ENCODE data around the gene DICER1. TPM values are rescaled to one million over a fixed set of nuclear protein-coding genes. Genes with fewer than 3 reads are reported as not detected.
"Not testable (repeated sequence)": the region's sequence is repeated elsewhere in the genome, so short reads cannot be mapped to it uniquely, and the experiment has no call there.

The DICER1 gene
- total RNA-seq, 1 donor from 2014 or later, result 57.0 TPM

GRCh38 chr14:95151561-95151960 is 5.8 kb downstream of the DICER1 start:
- intact Hi-C loops (cut with micrococcal nuclease), result no loop called here

DNA sequence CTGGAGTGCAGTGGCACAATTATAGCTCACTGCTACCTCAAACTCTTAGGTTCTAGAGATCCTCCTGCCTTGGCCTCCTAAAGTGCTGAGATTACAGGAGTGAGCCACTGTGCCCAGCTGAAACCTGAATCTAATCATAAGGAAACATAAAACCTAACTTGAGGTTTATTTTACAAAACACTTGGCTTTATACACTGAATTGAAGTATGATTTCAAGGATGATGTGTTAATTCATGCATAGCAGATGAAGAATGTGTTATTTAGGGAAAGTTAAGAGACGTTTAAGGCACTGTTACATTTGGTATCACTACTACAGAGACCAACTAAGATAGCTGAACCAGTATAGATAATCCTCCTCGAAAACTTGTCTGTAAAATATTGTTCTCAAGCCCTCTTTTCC is 6.4 kb downstream of the DICER1 start:
- intact Hi-C loops (cut with micrococcal nuclease), result no loop called here

GRCh38 chr14:95149441-95149840 is 7.9 kb downstream of the DICER1 start:
- intact Hi-C loops (cut with micrococcal nuclease), result no loop called here

GRCh38 chr14:95147597-95147996 is 9.7 kb downstream of the DICER1 start:
- intact Hi-C loops (cut with micrococcal nuclease), result no loop called here

DNA sequence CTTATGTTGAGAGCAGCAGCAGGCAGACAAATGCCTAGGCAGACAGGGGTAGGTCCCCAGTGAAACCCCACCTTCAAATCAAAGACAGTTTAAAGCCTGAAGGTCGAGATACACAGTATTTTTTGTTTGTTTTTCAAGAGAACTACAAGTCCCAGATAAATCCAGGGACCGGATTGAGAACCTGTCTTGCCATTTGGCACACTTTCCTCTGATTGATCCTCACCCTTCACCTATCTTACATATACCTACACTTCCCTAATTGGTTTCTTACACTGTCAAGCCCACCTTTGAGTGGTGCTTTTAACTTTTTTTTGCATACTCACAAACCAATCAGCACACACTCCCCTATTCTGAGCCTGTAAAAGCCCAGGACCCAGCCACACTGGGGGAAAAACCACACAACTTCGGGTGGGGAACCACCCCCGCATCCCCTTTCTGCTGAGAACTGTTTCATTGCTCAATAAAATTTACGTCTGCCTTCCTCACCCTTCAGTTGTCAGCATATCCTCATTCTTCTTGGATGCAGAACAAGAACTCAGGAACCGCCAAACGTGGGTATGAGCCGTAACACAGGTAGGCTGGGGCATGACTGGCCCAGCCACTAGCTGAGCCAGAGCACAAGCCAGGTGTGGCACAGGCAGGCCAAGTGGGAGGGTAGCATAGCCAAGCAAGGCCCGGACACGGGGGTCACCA is 11.1 kb downstream of the DICER1 start:
- intact Hi-C loops (cut with micrococcal nuclease), result no loop called here

- intact Hi-C loops (cut with micrococcal nuclease), result no loop called here
Measured at GRCh38 chr14:95144849-95145248, 12.5 kb downstream of the DICER1 start.

GRCh38 chr14:95143808-95144620 is 13.3 kb downstream of the DICER1 start:
- intact Hi-C loops (cut with micrococcal nuclease), result no loop called here

DNA sequence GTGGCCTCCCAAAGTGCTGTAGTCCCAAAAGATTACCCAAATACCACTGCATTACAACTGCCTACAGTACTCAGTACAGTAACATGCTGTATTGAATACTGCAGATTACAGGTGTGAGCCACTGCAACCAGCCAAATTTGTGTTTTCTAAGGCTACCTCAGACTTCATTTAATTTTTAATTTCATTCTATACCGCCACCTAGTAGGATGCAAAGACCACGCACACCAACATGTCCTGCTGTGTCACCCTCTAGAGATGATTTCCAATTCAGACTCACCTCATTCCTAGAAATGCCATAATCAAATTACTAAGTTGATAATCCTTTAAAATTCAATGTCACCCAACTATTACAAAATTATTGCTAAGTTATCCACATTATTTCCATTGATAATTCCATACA is 15.1 kb downstream of the DICER1 start:
- intact Hi-C loops (cut with micrococcal nuclease), result no loop called here

DNA sequence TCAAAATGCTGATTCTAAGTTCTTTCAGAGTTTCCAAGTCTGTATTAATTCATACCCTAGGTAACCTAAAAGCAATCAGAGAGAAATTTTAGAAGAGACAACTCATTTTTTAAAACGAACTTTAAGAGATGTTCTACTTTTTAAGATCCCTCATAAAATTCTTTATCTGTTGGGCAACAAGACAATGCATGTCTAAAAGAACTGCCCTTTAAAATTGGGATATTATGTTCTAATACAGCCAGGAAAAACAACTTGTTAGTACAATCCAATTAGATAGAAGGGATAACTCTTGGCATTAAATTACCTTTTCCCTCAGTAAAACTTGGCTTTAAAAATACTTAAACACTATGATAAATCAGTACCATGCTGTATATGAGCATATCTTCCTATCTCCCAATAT is 15.6 kb downstream of the DICER1 start:
- intact Hi-C loops (cut with micrococcal nuclease), result no loop called here

DNA sequence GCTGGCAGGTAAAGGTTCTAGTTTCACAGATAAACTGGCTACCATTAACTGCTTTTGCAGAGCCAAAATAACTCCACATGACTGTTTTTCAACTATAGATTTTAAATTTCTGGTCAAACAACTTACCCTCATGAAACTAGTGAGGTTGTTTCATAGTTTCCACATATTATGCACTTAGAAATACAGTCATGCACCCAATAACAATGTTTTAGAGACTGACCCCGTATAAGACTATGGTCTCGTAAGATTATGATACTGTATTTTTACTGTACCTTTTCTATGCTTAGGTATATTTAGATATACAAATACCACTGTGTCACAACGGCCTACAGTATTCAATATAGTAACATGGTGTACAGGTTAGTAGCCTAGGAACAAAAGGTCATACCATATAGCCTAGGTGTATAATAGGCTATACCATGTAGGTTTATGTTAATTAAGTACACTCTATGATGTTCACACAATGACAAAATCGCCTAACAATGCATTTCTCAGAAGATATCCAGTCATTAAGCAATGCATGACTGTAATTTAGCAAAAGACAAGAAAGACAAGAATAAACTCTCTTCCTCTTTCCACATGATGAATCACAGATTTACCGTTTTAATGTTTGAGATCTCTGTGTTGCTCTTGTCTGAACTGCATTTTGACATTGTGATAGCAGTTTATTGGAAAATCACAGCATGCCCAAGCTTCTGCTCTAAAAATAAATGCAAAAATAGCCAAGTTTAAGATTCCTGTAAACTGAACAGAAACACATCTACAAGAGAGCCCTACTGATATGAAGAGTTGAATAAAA is 17.1 kb downstream of the DICER1 start:
- intact Hi-C loops (cut with micrococcal nuclease), result no loop called here

DNA sequence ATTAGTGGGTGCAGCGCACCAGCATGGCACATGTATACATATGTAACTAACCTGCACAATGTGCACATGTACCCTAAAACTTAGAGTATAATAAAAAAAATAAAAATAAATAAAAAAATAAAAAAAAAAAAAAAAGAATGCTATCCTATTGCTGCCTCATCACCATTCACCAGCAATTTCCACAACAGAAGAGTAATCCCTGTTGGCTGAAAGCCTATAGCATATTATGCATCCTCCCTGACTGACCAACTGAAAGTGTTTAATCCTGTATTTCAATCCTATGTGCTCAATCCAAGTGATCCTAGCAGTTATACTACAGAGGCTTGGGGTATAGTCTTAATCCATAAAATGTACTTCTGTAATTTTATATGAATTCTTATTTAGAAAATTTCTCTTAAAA is 18.5 kb downstream of the DICER1 start:
- intact Hi-C loops (cut with micrococcal nuclease), result no loop called here

- intact Hi-C loops (cut with micrococcal nuclease), result not testable (repeated sequence)
Measured at GRCh38 chr14:95138455-95138854, 18.9 kb downstream of the DICER1 start.

DNA sequence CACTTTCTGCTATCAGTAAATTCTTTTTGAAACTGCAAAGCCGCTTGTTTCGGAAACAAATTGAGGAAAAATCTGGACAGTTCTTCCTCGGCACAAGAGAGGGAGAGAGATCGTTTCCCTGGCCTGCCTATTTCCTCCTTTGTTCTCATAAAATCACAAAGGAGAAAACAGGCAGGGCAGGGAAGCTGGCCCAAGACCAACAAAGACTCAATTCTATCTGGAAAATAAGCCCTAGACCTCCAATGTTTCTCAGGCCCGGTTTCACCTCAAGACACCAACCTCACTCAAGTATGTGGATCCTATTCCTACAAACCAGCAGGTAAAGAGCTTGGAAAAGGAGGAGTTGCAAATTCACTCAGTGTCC is 19.5 kb downstream of the DICER1 start:
- intact Hi-C loops (cut with micrococcal nuclease), result no loop called here

DNA sequence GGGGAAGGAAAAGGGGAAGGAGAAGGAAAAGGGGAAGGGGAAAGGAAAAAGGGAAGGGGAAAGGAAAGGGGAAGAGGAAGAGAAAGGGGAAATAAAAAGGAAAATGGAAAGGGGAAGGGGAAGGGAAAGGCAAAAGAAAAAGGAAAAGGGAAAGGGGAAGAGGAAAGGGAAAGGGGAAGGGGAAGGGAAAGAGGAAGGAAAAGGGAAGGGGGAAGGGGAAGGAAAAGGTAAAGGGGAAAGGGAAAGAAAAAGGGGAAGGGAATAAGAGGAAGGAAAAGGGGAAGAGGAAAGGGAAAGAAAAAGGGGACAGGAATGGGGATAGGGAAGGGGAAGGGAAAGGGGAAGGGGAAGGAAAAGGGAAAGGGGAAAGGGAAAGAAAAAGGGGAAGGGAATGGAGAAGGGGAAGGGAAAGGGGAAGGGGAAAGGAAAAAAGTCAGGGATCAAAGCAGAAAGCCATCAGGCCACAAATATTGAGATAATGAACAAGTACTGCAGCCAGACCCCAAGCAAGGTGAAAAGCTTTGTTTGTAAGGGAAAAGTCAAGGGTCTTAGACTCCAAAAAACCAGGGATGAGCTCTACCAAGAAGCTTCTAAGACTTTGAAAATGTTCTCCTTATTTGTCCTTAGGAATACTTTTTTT is 20.0 kb downstream of the DICER1 start:
- intact Hi-C loops (cut with micrococcal nuclease), result no loop called here

GRCh38 chr14:95136631-95137030 is 20.7 kb downstream of the DICER1 start:
- intact Hi-C loops (cut with micrococcal nuclease), result no loop called here

DNA sequence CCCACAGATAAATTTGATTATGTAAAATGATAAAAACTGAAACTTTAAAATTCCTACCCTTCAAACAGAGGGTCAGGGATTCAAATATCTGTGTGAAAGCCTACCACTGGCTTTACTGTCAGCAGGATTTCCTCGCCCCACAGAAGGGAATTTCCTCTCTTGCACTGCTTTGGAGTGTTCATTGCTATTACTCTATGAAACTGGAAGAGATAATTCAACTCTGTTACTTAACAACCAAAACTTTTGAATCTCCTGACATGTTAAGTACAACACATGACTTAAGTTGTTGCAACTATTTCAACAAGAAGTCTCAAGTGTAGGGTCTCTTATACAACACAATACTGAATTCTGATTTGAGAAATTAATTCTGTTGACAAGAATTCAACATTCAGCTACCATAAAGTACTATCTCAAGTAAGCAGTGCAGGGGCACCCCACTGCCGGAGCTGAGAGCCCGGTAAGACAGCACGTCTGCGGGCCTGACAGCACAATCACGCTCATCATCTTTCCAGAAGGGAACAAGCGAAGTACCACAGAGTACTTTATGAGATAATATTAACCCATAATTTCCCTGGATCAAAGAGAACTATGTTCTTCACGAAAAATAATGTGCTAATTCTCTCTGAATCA is 22.9 kb downstream of the DICER1 start:
- intact Hi-C loops (cut with micrococcal nuclease), result no loop called here

DNA sequence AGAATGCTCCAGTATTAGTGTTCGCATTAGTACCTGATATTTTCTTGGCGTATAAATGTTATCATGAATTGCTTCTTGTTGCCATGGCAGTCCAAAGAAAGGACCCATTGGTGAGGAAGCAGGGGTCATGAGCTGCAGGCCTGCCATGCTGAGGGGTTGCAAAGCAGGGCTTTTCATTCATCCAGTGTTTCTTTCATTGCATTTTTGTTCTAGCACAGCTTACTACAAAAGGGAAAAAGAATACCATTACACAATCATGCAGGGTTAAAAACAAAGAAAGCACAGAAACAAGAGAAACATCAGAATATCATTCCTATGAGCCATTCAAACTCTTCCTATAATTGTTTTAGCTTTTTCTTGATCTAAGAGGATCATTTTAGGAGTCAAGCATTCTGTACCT is 24.0 kb downstream of the DICER1 start:
- intact Hi-C loops (cut with micrococcal nuclease), result no loop called here

DNA sequence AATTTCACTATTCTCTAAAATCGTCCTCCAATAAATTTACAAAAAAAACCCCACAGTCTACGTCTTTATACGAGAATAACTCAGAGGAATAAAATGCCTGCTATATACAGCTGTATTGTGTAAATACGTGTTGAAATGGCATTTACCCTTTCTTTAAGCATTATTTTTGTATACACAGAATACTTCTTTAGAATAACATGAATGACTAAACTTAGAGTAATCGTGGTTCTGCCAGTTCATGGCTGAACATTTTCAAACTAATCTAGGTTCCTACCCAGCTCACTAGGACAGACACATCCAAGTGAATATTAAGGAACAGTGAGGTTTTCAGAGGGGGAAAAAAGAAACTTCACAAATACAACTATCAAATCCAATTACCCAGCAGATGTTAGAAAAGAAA is 24.6 kb downstream of the DICER1 start:
- intact Hi-C loops (cut with micrococcal nuclease), result no loop called here

DNA sequence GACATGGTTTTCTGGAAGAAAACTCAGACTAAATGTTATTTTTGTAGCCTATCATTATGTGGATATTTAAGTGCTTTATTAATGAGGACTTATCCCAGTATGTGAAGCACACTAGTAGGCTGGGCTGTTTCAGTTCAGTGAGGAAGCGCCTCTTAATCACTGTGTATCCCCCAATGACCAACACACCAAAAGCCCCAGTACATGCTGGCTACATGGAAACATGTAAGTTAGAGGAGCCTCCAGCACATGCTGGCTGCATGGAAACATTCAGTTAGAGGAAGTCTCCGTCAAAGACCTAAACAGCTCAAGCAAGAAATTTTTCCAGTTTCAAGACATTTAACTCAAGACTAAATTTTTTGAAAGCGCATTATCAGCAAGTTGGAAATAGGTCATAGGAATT is 26.8 kb downstream of the DICER1 start:
- intact Hi-C loops (cut with micrococcal nuclease), result no loop called here

DNA sequence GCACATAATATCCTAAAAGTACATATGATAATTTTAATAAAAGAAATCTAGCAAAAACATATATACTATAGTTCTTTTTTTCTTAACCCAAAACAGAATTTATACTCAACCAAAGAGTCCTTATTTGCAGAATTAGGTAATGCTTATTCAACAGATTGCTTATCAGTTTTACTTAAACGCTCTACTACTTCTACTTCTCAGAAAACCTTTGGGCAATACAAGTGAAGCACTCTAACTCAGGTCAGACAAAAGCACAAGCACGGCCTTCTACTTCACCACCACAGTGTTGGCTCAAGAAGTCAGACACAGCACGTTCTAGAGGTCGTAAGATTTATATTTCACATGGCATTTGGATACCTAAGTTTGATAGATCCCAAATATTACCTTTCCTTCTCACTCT is 29.2 kb downstream of the DICER1 start:
- intact Hi-C loops (cut with micrococcal nuclease), result no loop called here

DNA sequence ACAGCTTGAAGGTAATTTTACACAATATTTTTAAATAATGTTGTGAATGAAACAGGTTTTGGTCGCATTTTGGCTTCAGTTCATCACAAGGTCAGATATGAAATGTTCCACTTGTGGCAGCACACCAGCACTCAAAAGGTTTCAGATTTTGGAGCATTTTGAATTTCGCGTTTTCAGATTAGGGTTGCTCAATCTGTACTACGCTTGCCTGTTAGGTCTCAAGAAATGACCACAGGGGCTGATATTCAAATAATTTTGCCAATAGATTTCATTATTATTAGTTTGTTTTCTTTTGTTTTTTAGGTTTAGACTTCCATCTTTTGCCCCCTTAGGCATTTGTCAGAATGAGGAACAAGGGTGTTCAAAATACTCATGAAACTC is 29.8 kb downstream of the DICER1 start:
- intact Hi-C loops (cut with micrococcal nuclease), result no loop called here

Data from T-helper 2 cell treated with Interferon-gamma antibody and Interleukin-4, amounts not matched to agents 100 ng/mL and 5 ng/mL, for 36 hours (primary cell).